ENCODE results near the gene CRK. TPM values are rescaled to one million over a fixed set of nuclear protein-coding genes. Genes with fewer than 3 reads are reported as not detected.

CRK gene
- total RNA-seq, 4 donors from 2014 or later, result 84.5 to 104 (median 95.7) TPM

DNA sequence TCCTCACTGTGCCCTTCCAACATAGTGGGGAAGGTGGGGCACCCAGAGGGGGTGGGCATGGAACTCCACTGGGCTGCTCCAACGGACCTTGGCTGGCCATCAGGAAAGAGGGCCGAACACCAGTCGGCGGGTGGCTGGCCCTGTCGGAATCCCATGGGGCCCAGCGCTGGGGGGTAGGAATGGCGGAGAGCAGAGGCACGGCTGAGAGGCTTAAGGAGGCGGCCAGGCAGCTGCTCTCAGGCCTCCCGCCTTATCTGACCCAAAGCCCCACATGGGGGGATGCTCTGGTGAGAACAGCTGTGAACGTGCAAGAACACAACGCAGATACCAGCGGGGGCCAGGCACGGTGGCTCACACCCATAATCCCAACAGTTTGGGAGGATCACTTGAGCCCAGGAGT, 40.8 kb upstream of the CRK start:
- no peak for DNase-seq (ENCODE audit: low spot score)
- no peak for ATAC-seq (ENCODE audit: low FRiP score)
- TF ChIP-seq CTCF (IDR thresholded peaks at IDR 0.05), result no peak

GRCh38 chr17:1495265-1495989, 39.4 kb upstream of the CRK start:
- ATAC-seq (ENCODE audit: low FRiP score) (no peak), DNase-seq (ENCODE audit: low spot score) (no peak)
- TF ChIP-seq CTCF (IDR thresholded peaks at IDR 0.05), result no peak

DNA sequence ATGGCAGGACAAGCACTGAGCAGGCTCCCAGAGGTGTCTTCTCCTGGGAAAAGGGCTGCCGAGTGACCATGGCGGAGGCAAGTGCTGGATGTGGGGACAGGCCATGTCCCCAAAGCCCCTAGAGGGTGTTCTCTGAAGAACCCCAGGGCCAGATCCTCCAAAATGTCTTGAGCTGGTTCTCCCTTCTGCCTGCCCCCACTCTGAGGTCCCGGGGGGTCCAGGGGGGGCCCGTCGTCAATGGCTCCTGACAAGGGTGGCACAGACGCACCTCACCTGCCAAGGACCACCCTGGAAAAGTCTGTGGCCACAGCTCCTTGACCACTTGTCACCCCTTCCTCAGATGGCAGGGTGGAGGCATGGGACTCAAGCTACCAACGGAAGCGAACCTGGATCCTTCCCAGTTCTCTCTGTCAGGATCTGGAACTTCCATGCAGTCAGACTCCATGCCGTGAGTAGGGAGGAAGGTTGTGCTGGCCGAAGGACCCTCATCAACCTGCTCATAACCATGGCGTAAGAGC, 38.8 kb upstream of the CRK start:
- TF ChIP-seq CTCF (IDR thresholded peaks at IDR 0.05), result no peak
- no peak for DNase-seq (ENCODE audit: low spot score)
- no peak for ATAC-seq (ENCODE audit: low FRiP score)

DNA sequence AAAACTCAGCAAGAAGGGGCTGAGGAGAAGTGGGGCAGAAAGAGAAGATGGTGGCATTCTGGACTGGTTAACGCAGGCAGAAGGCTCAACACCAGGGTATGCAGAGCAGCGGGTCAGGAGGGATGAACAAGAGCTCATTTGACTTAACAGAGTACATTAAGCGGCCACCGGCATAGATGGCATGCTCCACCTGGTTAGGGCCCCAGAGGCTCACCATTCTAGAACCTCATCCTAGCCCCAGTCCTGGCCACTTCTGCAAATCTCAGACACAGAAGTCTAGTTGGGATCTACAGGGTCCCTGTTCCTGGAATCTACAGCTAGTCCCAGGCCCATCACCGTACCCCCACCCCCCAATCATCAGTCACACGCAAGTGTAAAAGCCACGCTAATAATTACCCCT, 38.2 kb upstream of the CRK start:
- DNase-seq (ENCODE audit: low spot score) (no peak), ATAC-seq (ENCODE audit: low FRiP score) (no peak)
- no peak for TF ChIP-seq CTCF (IDR thresholded peaks at IDR 0.05)

DNA sequence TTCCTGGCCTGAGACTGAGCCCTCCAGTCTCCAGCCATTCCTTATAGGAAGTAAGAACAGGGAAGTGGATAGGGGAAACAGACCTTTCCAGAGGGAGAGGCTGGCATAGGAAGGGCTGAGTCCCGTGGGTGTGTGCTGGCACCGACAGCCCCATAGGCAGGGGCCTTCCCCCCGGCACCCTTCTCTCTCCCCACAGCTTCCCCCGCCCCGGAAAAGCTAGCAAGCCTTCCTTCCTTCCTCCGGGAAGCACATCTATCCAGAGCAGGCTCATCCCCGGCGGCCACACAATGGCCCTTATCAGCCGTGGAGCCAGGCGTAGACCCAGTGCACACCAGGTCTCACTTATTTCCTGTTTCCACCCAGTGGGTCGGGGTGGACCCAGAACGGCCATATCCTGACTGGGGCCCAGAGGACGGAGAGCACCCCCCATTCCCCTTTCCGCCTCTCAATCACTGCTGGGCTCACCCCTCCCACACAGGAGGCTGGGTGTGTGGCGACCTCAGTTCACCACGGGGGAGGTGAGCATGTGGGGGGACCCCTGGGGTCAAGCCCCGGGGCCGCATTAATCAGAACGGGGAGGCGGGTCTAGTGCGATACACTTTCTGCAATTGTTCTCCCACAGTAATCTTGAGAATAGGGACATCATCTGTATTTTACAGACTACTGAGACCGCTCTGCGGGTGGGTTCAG, 37.4 kb upstream of the CRK start:
- no peak for DNase-seq (ENCODE audit: low spot score)
- TF ChIP-seq CTCF (IDR thresholded peaks at IDR 0.05), result no peak
- peak; percentile 23 for ATAC-seq (ENCODE audit: low FRiP score)

DNA sequence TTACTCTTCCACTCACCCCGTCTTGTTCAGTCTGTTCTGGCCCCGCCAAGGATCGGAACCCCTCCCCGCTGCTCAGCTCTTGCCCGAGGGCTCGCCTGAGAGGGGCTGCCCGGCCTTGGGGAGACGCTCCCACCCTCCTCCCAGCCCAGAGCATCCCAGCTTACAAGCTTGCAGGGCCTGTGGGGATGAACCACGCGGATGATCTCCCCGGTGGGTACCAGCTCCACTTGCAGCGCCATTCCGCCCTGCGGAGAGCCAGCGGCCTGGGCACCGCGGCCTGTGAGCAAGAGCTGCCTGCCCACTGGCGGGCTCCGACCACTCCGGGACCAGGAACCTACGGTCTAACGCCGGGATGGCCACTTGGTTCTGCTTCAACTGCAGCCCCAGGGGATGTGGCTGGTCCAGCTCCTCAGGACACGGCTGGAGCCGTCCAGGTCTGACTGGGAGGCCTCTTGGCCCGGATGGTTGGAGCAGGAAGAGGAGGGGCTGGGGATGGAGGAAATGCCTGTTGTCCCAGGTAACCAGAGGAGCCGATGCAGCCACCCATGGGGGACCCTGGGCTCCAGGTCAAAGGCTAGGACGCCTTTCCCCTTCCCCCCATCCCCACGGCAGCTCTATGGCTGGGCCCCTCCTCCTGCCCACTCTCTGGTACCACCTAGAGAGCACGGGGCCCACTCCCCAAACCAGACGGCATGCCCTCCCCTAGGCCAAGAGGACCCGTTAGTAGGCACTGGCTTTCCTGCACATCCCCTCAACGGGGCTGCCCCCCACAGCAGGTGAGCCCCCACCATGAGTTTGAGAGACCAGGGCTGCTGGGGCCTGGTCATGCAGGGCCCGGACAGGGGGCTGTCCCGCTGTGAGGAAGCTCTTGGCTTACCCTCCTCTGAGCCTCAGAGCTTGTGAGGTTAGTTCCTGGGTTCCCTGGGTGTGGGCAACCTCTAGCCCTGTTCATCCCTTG, 36.5 kb upstream of the CRK start, which contains the start of gene MYO1C:
Gene MYO1C (minus strand): TSS at position 438 of the 958 bp plus-strand sequence. CDS start 199 bp downstream, at position 239.
- DNase-seq (ENCODE audit: low spot score) (no peak), ATAC-seq (ENCODE audit: low FRiP score) (no peak)
- TF ChIP-seq CTCF (IDR thresholded peaks at IDR 0.05), result no peak
